Stimulated activated naive B cell treated with anti-CD40 and anti-IgM and Interleukin-4, amounts not matched to agents 10 μg/mL and 1 μg/mL and 100 μg/mL, for 72 hours (primary cell): Measurements from ENCODE around the gene TJP3.

ENCODE experiments used
- ATAC-seq, 2 donors: fragments of 150-1000 bp; cut with Tn5 transposase; replicated peaks; 2 replicates each; pipeline ENCODE4 v1.10.0; 2021; ENCODE audit warnings: moderate library complexity in 1 of 2
- DNase-seq: peaks from one replicate; pipeline ENCODE4 v3.0.0; 2021
- H3K27ac Mint-ChIP-seq: one replicate; pipeline ENCODE4 v1.8.0; 2022; ENCODE audit warnings: mild to moderate bottlenecking, mixed read lengths
- H3K27me3 Mint-ChIP-seq, 2 donors: one replicate each; pipeline ENCODE4 v1.8.0; 2022; ENCODE audit warnings: mixed read lengths in 2 of 2
- H3K36me3 Mint-ChIP-seq, 2 donors: one replicate each; pipeline ENCODE4 v1.8.0; 2022; ENCODE audit warnings: mixed read lengths in 2 of 2, mild to moderate bottlenecking in 1 of 2
- H3K4me1 Mint-ChIP-seq, 2 donors: one replicate each; pipeline ENCODE4 v1.8.0; 2022; ENCODE audit warnings: mixed read lengths in 2 of 2, mild to moderate bottlenecking in 1 of 2
- H3K4me3 Mint-ChIP-seq, 2 donors: one replicate each; pipeline ENCODE4 v1.8.0; 2022; ENCODE audit warnings: mild to moderate bottlenecking in 2 of 2, mixed read lengths in 2 of 2, moderate library complexity in 1 of 2
- H3K9me3 Mint-ChIP-seq, 2 donors: one replicate each; pipeline ENCODE4 v1.8.0; 2022; ENCODE audit warnings: mixed read lengths in 2 of 2, mild to moderate bottlenecking in 1 of 2

TJP3 gene

DNA sequence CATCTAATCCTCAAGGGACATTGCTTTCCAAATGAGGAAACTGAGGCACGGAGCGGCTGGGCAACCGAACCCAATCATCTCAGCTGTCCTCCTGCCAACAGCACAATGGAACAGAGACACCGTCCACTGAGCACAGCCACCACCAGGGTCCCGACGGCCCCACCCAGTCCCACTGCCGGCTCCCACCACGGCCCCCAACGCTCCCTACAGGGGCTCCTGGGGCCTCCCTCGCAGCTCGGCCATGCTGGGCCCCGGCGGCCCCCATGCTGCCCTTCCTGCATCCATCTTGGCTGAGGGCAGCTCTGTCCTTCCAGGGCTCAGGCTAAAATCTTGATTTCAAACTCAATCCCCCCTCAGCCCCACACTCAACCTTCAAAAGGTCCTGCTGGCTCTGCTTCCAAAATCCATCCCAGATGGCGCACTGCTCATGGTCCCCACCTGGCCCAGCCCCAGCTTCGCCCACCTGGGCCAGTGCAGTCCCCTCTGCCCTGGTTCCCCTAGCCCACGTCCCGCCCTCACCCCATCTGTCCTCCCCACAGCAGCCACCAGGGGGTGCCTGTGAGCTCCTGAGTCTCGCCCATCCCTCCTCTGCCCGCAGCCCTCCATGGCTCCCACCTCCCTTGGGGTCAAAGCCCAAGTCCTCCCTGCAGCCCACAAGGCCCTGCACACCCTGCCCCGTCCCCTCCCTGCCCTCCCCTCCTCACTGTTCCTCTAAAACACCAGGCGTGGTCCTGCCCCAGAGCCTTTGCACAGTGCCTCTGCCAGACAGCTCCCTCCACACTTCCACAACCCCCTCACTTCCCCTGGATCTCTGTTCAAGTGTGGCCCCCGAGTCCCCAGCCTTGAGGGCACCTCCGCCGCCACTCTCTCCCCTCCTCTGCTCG, 15.8 kb upstream of the TJP3 start:
- Mint-ChIP-seq H3K27ac (peak overlapping the region; percentile 69), H3K4me3 (no peak overlapping the region), H3K4me1 (peaks cover 40 to 56% of the 10 kb centered on the region in 2 donors), H3K9me3 (peaks cover 3% of the 10 kb centered on the region in 2 donors), H3K36me3 (peaks cover 30 to 45% of the 10 kb centered on the region in 2 donors), H3K27me3 (no peaks in the 10 kb centered on the region)
- DNase-seq (no peak), ATAC-seq (no peak)

GRCh38 chr19:3693025-3693925, 14.9 kb upstream of the TJP3 start:
- DNase-seq (no peak), ATAC-seq (no peak)
- peak overlapping the region; percentile 63 for H3K27ac Mint-ChIP-seq
- peaks cover 32 to 48% of the 10 kb centered on the region in 2 donors for H3K36me3 Mint-ChIP-seq
- no peaks in the 10 kb centered on the region for H3K27me3 Mint-ChIP-seq
- H3K4me3 Mint-ChIP-seq = no peak overlapping the region
- peaks cover 3% of the 10 kb centered on the region in 2 donors for H3K9me3 Mint-ChIP-seq
- H3K4me1 Mint-ChIP-seq = peaks cover 41 to 56% of the 10 kb centered on the region in 2 donors

DNA sequence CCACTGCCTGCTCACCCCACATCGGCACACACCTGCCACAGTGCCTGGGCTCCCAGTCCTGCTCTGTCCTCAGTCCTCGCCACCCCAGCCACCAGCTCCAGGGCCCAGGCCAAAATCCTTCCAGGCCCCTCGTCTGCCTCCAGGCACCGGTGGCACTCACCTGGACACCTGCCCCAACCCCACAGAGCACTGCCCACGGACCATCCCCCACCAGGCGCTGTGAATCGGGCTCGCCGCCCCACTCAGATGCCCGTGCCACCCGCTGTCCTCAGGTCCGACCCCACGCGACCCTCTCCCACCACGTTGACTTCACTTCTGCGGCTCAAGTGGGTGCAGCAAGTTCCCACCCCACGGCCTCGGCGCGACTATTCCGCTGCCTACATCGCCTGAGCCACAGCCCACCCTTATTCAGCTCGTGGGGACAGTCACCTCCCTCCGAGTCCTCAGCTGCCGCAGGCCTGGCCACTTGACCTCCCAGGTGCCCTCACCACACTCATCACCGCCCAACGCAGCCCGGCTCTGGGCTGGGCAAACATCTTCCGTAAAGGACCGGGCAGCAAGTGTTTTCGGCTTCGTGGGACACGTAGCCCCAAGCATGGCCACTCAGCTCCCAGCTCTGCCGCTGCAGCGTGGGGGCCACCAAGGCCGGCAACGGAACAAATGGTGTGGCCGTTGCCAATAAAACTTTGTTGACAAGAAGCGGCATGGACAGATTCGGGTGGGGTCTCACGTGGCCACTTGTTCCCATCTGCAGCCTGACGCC, 13.6 kb upstream of the TJP3 start:
- no peak for DNase-seq
- Mint-ChIP-seq H3K9me3 (peaks cover 2 to 3% of the 10 kb centered on the region in 2 donors), H3K27ac (peak overlapping the region; percentile 17), H3K27me3 (no peaks in the 10 kb centered on the region), H3K4me3 (no peak overlapping the region), H3K4me1 (peaks cover 46 to 58% of the 10 kb centered on the region in 2 donors), H3K36me3 (peaks cover 31 to 48% of the 10 kb centered on the region in 2 donors)
- ATAC-seq = no peak

DNA sequence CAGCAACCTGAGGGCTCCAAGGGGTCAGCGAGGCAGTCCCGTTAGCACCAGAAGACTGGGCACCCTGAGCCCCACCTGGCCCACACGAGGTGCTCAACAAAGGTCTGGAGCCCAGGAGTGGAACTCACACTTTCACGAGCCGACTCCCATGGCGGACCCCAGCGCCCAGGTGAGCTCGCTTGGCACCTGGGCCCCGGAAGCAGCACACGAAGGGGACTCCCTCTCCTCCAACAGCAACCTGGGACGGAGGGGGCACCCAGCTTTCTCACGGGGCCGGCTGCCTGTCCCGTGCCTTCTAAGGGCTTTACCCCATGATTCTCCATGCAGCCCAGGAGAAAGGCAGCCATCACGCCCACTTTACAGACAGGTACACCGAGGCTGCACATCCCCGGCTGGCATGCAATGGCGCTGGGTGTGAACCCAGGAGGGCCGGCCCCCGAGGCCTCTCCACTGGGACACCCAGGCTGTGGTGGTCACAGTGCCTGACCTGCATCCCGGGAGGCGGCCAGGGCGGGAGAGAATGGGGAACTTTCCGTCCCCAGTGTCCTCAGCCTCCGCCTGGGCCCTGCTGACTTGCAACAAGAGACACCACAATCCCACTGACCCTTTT, 13.0 kb upstream of the TJP3 start:
- Mint-ChIP-seq H3K27ac (no peak overlapping the region), H3K4me1 (peaks cover 42 to 53% of the 10 kb centered on the region in 2 donors)

GRCh38 chr19:3695986-3696659, 12.1 kb upstream of the TJP3 start:
- H3K4me1 Mint-ChIP-seq = peaks cover 40 to 53% of the 10 kb centered on the region in 2 donors
- H3K9me3 Mint-ChIP-seq = no peaks in the 10 kb centered on the region
- peak overlapping the region; percentile 38 for H3K27ac Mint-ChIP-seq
- no peak for ATAC-seq
- no peaks in the 10 kb centered on the region for H3K27me3 Mint-ChIP-seq
- H3K4me3 Mint-ChIP-seq = peak overlapping the region in 1 of 2 donors; percentile 46
- DNase-seq = no peak
- H3K36me3 Mint-ChIP-seq = peaks cover 23 to 32% of the 10 kb centered on the region in 2 donors

More for the DNA sequence above, 13.0 kb upstream of the TJP3 start:
- peaks cover 29 to 41% of the 10 kb centered on the region in 2 donors for H3K36me3 Mint-ChIP-seq
- peaks cover 0 to 3% of the 10 kb centered on the region in 2 donors for H3K9me3 Mint-ChIP-seq
- DNase-seq (no peak), ATAC-seq (no peak)
- H3K27me3 Mint-ChIP-seq = no peaks in the 10 kb centered on the region
- no peak overlapping the region for H3K4me3 Mint-ChIP-seq

DNA sequence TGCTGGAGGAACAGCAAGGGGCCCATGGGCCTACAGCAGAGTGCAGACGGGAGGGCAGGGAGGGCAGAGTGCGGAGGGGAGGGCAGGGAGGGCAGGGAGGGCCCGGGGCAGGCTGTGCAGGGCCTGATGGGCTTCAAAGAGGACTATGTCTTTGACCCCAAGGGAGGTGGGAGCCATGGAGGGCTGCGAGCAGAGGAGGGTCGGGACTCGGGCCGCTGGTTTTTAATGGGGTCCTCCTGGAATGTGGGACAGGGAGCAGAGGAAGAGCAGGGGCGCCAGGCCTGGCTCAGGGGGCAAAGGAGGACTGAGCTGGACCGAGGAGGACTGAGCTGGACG, 11.6 kb upstream of the TJP3 start:
- H3K4me1 Mint-ChIP-seq = peaks cover 37 to 48% of the 10 kb centered on the region in 2 donors
- peak overlapping the region in 1 of 2 donors; percentile 21 for H3K4me3 Mint-ChIP-seq
- peaks cover 18 to 27% of the 10 kb centered on the region in 2 donors for H3K36me3 Mint-ChIP-seq
- no peaks in the 10 kb centered on the region for H3K9me3 Mint-ChIP-seq
- ATAC-seq (no peak), DNase-seq (no peak)
- no peaks in the 10 kb centered on the region for H3K27me3 Mint-ChIP-seq
- H3K27ac Mint-ChIP-seq = no peak overlapping the region

- peaks cover 18 to 26% of the 10 kb centered on the region in 2 donors for H3K36me3 Mint-ChIP-seq
- no peaks in the 10 kb centered on the region for H3K9me3 Mint-ChIP-seq
- no peaks in the 10 kb centered on the region for H3K27me3 Mint-ChIP-seq
- peak overlapping the region; percentile 14 for H3K27ac Mint-ChIP-seq
- H3K4me3 Mint-ChIP-seq = no peak overlapping the region
- no peak for DNase-seq
- ATAC-seq = no peak
- peaks cover 35 to 46% of the 10 kb centered on the region in 2 donors for H3K4me1 Mint-ChIP-seq
Observed at GRCh38 chr19:3697094-3697493, 11.1 kb upstream of the TJP3 start.

DNA sequence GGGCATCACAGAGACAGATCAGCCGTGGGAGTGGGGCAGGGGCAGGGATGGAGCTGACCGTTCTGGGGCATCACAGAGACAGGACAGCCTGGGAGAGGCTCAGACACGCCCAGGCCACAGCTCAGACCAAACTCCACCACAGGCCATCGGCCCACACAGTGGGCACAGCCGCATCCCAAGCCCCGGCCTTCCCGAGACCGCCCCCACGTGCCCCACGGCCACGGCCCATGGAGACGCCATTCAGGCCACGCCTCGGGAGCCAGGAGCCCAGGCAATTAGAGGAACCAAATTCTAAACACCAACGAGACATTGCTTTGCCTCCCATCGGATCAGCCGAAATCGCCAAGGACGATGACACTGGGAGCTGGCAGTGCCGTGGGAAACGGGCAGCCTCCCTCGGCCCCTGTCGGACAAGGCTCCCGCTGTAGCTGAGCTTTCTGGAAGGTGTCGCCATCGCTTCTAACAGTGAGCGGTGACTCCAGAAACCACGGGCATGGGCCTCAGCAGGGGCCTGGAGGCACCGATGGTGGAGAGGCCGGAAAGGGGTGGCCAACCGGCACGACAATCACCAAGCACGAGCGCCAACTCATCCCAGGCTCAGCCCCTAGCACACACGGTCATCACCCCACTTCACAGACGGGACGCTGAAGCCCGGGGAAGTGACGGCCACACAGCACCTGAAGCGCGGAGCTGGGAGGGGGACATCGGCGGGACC, 10.4 kb upstream of the TJP3 start:
- Mint-ChIP-seq H3K27me3 (no peaks in the 10 kb centered on the region), H3K36me3 (peaks cover 15 to 19% of the 10 kb centered on the region in 2 donors), H3K9me3 (no peaks in the 10 kb centered on the region), H3K4me1 (peaks cover 32 to 46% of the 10 kb centered on the region in 2 donors), H3K27ac (peak overlapping the region; percentile 85), H3K4me3 (peak overlapping the region; percentile 65 to 74)
- ATAC-seq (no peak), DNase-seq (no peak)

GRCh38 chr19:3698386-3698950, 9.7 kb upstream of the TJP3 start:
- Mint-ChIP-seq H3K36me3 (peaks cover 15 to 16% of the 10 kb centered on the region in 2 donors), H3K4me3 (peak overlapping the region; percentile 65 to 74), H3K27ac (peak overlapping the region; percentile 85), H3K27me3 (no peaks in the 10 kb centered on the region), H3K4me1 (peaks cover 30 to 46% of the 10 kb centered on the region in 2 donors), H3K9me3 (no peaks in the 10 kb centered on the region)
- peak; percentile 42 to 74 for ATAC-seq
- peak; percentile 61 for DNase-seq

DNA sequence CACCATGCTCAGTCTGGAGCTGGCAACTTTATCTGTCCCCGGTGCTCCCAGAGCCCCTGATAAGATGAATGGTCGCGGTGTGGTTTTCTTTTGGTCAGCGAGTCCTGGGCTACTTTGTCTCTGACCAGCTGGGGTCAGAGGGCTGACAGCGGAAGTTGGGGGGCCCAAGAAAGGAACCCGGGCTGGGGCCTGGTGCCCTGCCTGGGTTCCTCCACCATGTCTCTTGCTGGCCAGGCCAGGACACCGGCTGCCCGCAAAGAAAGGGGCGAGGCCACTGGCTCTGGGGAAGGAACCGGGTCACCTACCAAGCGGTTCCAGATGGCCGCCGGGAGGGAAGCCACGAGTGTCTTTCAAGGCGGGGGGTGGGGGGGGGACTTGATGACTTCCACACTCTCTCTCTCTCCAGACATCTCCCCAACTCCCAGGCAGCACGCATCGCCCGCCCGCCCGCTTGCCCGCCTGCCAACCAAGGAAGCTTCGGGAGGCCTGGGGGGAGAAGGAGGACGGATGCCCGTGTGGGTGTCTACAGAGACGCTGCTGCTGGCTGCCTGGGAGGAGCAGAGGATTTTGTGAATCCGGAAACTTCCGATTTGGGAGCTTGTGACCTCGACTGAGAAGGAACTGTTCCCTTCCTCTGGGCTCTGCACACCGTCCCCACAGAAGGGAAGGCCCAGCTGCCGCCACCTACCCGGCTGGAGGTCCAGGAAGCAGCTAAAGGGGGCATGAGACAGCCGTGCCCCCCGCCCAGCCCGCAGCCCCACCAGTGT, 9.0 kb upstream of the TJP3 start:
- no peak for DNase-seq
- Mint-ChIP-seq H3K9me3 (no peaks in the 10 kb centered on the region), H3K27me3 (no peaks in the 10 kb centered on the region), H3K4me3 (peak overlapping the region; percentile 91 to 96), H3K36me3 (peaks cover 15 to 16% of the 10 kb centered on the region in 2 donors), H3K4me1 (peaks cover 30 to 46% of the 10 kb centered on the region in 2 donors), H3K27ac (peak overlapping the region; percentile 91)
- peak; percentile 26 to 31 for ATAC-seq

DNA sequence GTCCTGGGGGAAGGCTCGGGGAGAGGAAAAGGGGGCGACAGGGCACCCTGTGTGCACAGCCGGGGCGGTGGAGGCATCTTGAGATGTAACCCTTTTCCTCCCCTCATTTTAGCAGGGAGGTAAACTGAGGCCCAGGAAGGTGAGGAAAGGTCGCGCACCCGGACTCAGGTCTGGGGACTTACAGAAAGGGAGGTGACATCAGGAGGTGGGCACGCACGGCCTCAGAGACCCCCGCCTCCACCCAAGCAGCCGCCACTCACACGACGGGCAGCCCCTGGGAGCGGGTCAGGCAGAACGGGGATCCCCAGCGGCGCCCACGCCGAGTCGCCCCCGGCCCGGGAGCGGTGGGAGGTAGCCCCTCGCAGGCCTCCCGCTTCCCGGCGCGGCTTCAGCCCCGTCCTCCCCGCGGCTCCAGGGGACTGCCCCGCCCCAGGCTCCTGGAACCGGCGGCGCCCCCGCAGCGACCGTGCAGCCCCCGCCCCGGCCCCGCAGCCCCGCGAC, 8.4 kb upstream of the TJP3 start:
- Mint-ChIP-seq H3K4me3 (peak overlapping the region; percentile 91 to 96), H3K4me1 (peaks cover 27 to 46% of the 10 kb centered on the region in 2 donors), H3K27ac (peak overlapping the region; percentile 91), H3K9me3 (no peaks in the 10 kb centered on the region), H3K36me3 (peaks cover 9 to 12% of the 10 kb centered on the region in 2 donors), H3K27me3 (no peaks in the 10 kb centered on the region)
- DNase-seq (no peak), ATAC-seq (peak; percentile 13 to 14)
